GM23248 (cell line): ENCODE data around the gene SAMD4B. TPM values are rescaled to one million over a fixed set of nuclear protein-coding genes. Genes with fewer than 3 reads are reported as not detected.

Experiments
- DNase-seq: peaks from one replicate; pipeline ENCODE4 v3.0.0-alpha.2; 2015
- H2AFZ ChIP-seq: fragments of 200-600 bp; sonication (generic); 2 replicates; pipeline ENCODE4 v1.6.1; 2016; ENCODE audit warnings: antibody characterized with exemption
- H3F3A ChIP-seq: fragments of 200-600 bp; sonication (generic); 2 replicates; pipeline ENCODE4 v1.6.1; 2016; ENCODE audit warnings: mild to moderate bottlenecking, antibody characterized with exemption, mixed run types; ENCODE audit not compliant: insufficient read depth
- H3K27ac ChIP-seq: fragments of 200-600 bp; sonication (generic); 2 replicates; pipeline ENCODE4 v1.5.1; 2016; ENCODE audit warnings: mild to moderate bottlenecking
- H3K27me3 ChIP-seq: fragments of 200-600 bp; sonication (generic); replicated peaks from 2 replicates; pipeline ENCODE4 v1.6.1; 2016; ENCODE audit warnings: mild to moderate bottlenecking; ENCODE audit not compliant: insufficient read depth
- H3K36me3 ChIP-seq: fragments of 200-600 bp; sonication (generic); 2 replicates; pipeline ENCODE4 v1.6.1; 2016; ENCODE audit warnings: low read depth, mild to moderate bottlenecking
- H3K4me1 ChIP-seq: fragments of 200-600 bp; sonication (generic); 2 replicates; pipeline ENCODE4 v1.6.1; 2016; ENCODE audit warnings: mild to moderate bottlenecking; ENCODE audit not compliant: insufficient read depth
- H3K4me2 ChIP-seq: fragments of 200-600 bp; sonication (generic); one replicate; pipeline ENCODE4 v1.6.1; 2016; ENCODE audit warnings: mild to moderate bottlenecking; ENCODE audit not compliant: unreplicated experiment
- H3K4me3 ChIP-seq: fragments of 200-600 bp; sonication (generic); 2 replicates; pipeline ENCODE4 v1.5.1; 2016; ENCODE audit warnings: mild to moderate bottlenecking
- H3K79me2 ChIP-seq: fragments of 200-600 bp; sonication (generic); 2 replicates; pipeline ENCODE4 v1.6.1; 2016; ENCODE audit warnings: mild to moderate bottlenecking; ENCODE audit not compliant: insufficient read depth
- H3K9ac ChIP-seq: fragments of 200-600 bp; sonication (generic); 2 replicates; pipeline ENCODE4 v1.6.1; 2016; ENCODE audit warnings: mild to moderate bottlenecking
- H3K9me2 ChIP-seq: fragments of 200-600 bp; sonication (generic); 2 replicates; pipeline ENCODE4 v1.6.1; 2016; ENCODE audit warnings: mixed run types, mild to moderate bottlenecking, moderate library complexity; ENCODE audit not compliant: insufficient read depth
- H3K9me3 ChIP-seq: fragments of 200-600 bp; sonication (generic); one replicate; pipeline ENCODE4 v1.6.1; 2017; ENCODE audit warnings: low read depth
- H4K20me1 ChIP-seq: fragments of 200-600 bp; sonication (generic); 2 replicates; pipeline ENCODE4 v1.6.0; 2016; ENCODE audit not compliant: insufficient read depth
- EZH2 ChIP-seq: fragments of 200-600 bp; sonication (generic); IDR thresholded peaks from 2 replicates; pipeline ENCODE4 v1.6.1; 2018; ENCODE audit warnings: antibody characterized with exemption, mild to moderate bottlenecking; ENCODE audit not compliant: insufficient read depth, poor library complexity, severe bottlenecking
- EZH2phosphoT487 ChIP-seq: fragments of 200-600 bp; sonication (generic); IDR thresholded peaks from 2 replicates; pipeline ENCODE4 v1.6.1; 2018; ENCODE audit warnings: antibody characterized with exemption, moderate library complexity, mild to moderate bottlenecking, low read depth; ENCODE audit not compliant: insufficient read depth
- WGBS, 2 experiments: methylation state at CpG; one replicate each; pipeline ENCODE4 v1.1.6; 2015 to 2017; ENCODE audit warnings: low lambda C conversion rate in 2 of 2, low coverage in 1 of 2; ENCODE audit errors: missing lambda C conversion rate in 2 of 2; 5-methylcytosine and 5-hydroxymethylcytosine counted together
- in situ Hi-C: fragments of 300-500 bp; cut with MboI; formaldehyde crosslinking; loops from 2 replicates; pipeline ENCODE4 v1.15.0; 2020
- polyA plus RNA-seq: library from polyadenylated mRNA; unstranded; fragments of >200 nt; fragmentation: Nextera tagmentation; extraction: Ambion mirVana; gene quantifications from 2 replicates; pipeline ENCODE4 v1.2.1, GENCODE V29; 2016
- total RNA-seq: library from RNA; depleted of rRNA; stranded (reverse); fragments of >200 nt; shearing (Covaris generic); gene quantifications from 2 replicates; pipeline ENCODE4 v1.2.3, GENCODE V29; 2014

The SAMD4B gene
- total and polyA plus RNA-seq, 2 experiments from 2014 or later, result 66.7 to 71.9 TPM

DNA sequence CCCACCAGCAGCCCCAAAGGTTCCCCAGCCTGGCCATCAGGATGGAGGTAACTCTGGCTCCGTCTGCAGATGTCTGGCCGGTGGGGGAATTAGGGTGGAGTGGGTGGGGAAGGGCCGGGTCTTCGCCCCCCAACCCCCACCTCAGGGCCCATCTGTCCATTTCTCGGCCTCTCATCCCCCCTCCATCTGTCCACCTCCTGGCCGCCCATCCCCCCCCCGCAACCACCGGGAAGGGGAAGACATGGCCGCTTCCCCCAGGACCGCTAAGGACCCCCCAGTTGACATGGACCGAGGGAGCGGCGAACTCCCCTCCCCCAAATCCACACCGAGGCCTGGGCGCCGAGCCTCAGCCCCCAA lies 22.4 kb upstream of the SAMD4B start:
- no peaks in the 10 kb centered on the region for H4K20me1 ChIP-seq
- H3K9ac ChIP-seq, result no peak overlapping the region
- H3K79me2 ChIP-seq, result no peaks in the 10 kb centered on the region
- 49 to 61% methylated on average over 8 to 15 of the region's 16 CpGs for WGBS, 2 experiments
- H2AFZ ChIP-seq, result no peak overlapping the region; the same call in 1 of the 2 replicates
- DNase-seq, result no peak
- no peaks in the 10 kb centered on the region for H3F3A ChIP-seq
- H3K36me3 ChIP-seq, result no peaks in the 10 kb centered on the region
- in situ Hi-C loops, result no loop called here
- peak overlapping the region; percentile 65; the same call in 1 of the 2 replicates for H3K4me3 ChIP-seq
- H3K4me2 ChIP-seq, result peak overlapping the region; percentile 73
- no peak overlapping the region for H3K27ac ChIP-seq
- no peaks in the 10 kb centered on the region for H3K9me2 ChIP-seq
- H3K9me3 ChIP-seq, result no peaks in the 10 kb centered on the region
- TF ChIP-seq EZH2 (no peak), EZH2phosphoT487 (no peak)
- H3K4me1 ChIP-seq, result no peaks in the 10 kb centered on the region
- peaks cover 20% of the 10 kb centered on the region for H3K27me3 ChIP-seq

- Histone ChIP-seq H3K9me3 (no peaks in the 10 kb centered on the region), H3K79me2 (no peaks in the 10 kb centered on the region), H3F3A (no peaks in the 10 kb centered on the region), H3K9ac (no peak overlapping the region), H3K27me3 (peaks cover 20% of the 10 kb centered on the region), H3K9me2 (no peaks in the 10 kb centered on the region), H4K20me1 (no peaks in the 10 kb centered on the region), H2AFZ (no peak overlapping the region), H3K4me2 (no peak overlapping the region), H3K27ac (no peak overlapping the region), H3K36me3 (no peaks in the 10 kb centered on the region), H3K4me1 (no peaks in the 10 kb centered on the region), H3K4me3 (no peak overlapping the region)
- in situ Hi-C loops, result no loop called here
- TF ChIP-seq EZH2phosphoT487 (no peak), EZH2 (no peak)
- DNase-seq, result no peak
- WGBS, 2 experiments, result 9 to 14% methylated on average over 3 to 10 of the region's 10 CpGs
Observed at GRCh38 chr19:39321117-39321831, 20.9 kb upstream of the SAMD4B start.

- Histone ChIP-seq H3K27me3 (peaks cover 20% of the 10 kb centered on the region), H3K4me2 (no peak overlapping the region), H3K4me1 (no peaks in the 10 kb centered on the region), H3F3A (no peaks in the 10 kb centered on the region), H3K9me2 (no peaks in the 10 kb centered on the region), H3K79me2 (no peaks in the 10 kb centered on the region), H3K27ac (no peak overlapping the region), H2AFZ (no peak overlapping the region), H3K9me3 (no peaks in the 10 kb centered on the region), H3K9ac (no peak overlapping the region), H3K4me3 (no peak overlapping the region), H4K20me1 (no peaks in the 10 kb centered on the region), H3K36me3 (no peaks in the 10 kb centered on the region)
- DNase-seq, result no peak
- in situ Hi-C loops, result no loop called here
- TF ChIP-seq EZH2, result no peak
- TF ChIP-seq EZH2phosphoT487, result no peak
Observed at GRCh38 chr19:39321832-39322176, 20.4 kb upstream of the SAMD4B start.

GRCh38 chr19:39324242-39324842 lies 17.9 kb upstream of the SAMD4B start:
- H3K9me2 ChIP-seq, result no peaks in the 10 kb centered on the region
- in situ Hi-C loops, result no loop called here
- no peak overlapping the region for H3K4me3 ChIP-seq
- H3K9ac ChIP-seq, result no peak overlapping the region
- no peaks in the 10 kb centered on the region for H3F3A ChIP-seq
- H3K79me2 ChIP-seq, result no peaks in the 10 kb centered on the region
- no peak for DNase-seq
- no peaks in the 10 kb centered on the region for H4K20me1 ChIP-seq
- H3K4me2 ChIP-seq, result no peak overlapping the region
- H3K4me1 ChIP-seq, result no peaks in the 10 kb centered on the region
- TF ChIP-seq EZH2phosphoT487 (no peak), EZH2 (no peak)
- H2AFZ ChIP-seq, result no peak overlapping the region
- no peaks in the 10 kb centered on the region for H3K9me3 ChIP-seq
- H3K27ac ChIP-seq, result no peak overlapping the region
- H3K36me3 ChIP-seq, result no peaks in the 10 kb centered on the region
- WGBS, 2 experiments, result 25 to 33% methylated on average over 5 of the region's 5 CpGs
- H3K27me3 ChIP-seq, result peaks cover 10% of the 10 kb centered on the region
